HG02610 (cell line): ENCODE results near the gene CKS1B.

Experiments
- ATAC-seq: cut with Tn5 transposase; IDR thresholded peaks from one replicate; pipeline ENCODE4 v1.9.1; 2021; ENCODE audit warnings: mild to moderate bottlenecking, moderate library complexity; ENCODE audit not compliant: unreplicated experiment

CKS1B gene

GRCh38 chr1:155012026-155012546 is 37.6 kb downstream of the CKS1B start:
- no peak for ATAC-seq

- no peak for ATAC-seq
Observed at GRCh38 chr1:155012776-155013602, 38.5 kb downstream of the CKS1B start.

- no peak for ATAC-seq
Observed at GRCh38 chr1:155013632-155014031, 39.2 kb downstream of the CKS1B start.

DNA sequence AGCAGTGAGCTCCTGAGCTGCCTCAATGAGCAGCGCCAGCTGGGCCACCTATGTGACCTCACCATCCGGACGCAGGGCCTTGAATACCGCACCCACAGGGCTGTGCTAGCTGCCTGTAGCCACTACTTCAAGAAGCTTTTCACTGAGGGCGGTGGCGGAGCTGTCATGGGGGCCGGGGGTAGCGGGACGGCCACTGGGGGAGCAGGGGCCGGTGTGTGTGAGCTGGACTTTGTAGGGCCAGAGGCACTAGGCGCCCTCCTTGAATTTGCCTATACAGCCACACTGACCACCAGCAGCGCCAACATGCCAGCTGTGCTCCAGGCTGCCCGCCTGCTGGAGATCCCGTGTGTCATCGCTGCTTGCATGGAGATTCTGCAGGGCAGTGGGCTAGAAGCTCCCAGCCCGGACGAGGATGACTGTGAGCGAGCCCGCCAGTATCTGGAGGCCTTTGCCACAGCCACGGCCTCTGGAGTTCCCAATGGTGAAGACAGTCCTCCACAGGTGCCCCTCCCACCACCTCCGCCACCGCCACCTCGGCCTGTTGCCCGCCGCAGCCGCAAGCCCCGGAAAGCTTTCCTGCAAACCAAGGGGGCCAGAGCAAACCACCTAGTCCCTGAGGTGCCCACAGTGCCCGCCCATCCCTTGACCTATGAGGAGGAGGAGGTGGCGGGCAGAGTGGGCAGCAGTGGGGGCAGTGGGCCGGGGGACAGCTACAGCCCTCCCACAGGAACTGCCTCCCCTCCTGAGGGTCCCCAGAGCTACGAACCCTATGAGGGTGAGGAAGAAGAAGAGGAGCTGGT is 40.4 kb downstream of the CKS1B start:
- no peak for ATAC-seq

DNA sequence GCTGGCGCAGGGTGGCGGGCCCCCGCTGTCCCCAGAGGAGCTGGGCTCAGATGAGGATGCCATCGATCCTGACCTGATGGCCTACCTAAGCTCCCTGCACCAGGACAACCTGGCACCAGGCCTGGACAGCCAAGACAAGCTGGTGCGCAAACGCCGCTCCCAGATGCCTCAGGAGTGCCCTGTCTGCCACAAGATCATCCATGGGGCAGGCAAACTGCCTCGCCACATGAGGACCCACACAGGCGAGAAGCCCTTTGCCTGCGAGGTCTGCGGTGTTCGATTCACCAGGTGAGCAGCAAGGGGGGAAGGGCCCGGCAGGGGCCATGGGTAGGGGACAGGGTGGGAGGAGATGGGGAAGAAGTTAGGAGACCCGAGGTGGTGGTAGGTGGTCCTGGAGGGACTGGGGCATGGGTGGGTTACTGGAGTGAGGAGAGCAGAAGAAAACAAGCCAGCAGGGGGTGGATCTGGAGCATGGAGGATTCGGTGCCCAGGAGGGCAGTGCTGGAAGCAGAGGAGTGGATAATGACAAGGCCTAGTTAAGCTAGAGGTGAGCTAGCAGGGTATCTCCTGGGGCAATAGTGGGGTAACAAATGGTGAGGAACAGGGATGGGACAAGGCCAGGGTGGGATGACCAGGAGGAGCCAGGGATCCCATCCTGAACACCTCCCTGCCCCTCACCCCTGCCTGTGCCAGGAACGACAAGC is 41.2 kb downstream of the CKS1B start:
- ATAC-seq, result no peak

- no peak for ATAC-seq
Observed at GRCh38 chr1:155016231-155016831, 41.9 kb downstream of the CKS1B start.

DNA sequence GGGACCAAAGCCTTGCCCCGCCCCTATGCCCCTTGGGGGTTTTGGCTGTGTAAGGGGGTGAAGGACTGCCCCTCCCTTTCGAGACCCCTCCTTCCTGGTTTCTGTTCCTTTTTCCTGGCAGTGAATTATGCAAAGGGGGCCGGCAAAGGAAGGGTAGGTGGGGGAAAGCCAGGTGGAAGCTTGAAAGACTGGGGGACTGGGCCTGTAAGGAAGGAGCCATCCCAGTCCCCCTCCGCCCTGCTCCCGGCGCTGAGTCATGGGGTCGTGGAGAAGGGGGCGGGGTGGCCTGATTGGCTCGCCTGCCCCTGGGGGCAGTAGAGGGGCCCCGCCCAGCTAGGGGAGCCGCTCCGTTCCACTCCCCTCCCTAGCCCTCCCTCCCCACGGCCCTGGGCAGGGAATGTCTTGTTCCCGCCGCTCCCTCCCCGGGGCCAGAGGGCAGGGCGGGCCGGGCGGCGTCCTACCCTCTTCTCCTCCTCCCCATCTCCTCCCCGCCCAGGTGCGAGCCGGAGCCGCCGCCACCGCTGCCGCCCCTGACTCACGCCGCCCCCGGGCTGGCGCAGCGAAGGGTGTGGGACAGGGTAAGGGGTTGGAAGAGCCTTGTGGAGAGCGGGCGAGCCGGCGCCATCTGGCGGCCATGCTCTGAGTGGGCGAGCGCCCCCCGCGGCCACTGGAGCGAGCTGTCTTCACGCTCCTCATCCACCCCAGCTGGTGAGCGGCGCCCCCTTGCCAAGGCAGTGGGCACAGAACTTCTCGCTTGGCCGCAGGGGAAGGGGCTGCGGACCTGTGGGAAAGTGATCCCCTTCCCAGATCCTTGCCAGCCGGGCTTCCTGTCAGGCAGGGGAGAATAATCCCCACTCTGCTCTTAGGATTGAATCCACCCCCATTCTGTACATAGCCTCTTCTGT is 42.8 kb downstream of the CKS1B start:
- peak; percentile 71 for ATAC-seq

DNA sequence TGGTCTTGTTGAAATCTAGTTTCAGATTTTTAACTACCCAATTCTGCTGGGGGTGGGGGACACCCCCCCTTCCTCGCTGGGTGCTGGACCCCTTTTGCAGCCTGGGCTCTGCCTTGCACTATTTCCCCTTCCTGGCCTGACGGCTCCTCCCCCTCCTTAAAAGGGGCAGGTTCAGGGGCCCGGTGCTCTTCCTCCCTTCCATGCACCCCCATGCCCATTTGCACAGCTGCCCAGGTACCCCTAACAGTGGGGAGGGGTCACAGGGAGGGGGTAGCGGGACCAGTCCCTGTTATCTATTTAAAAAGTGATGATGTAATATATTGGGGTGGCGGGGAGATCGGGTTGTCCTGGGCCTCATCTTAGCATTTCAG is 43.5 kb downstream of the CKS1B start:
- ATAC-seq, result no peak

- ATAC-seq, result no peak
Observed at GRCh38 chr1:155018617-155019348, 44.3 kb downstream of the CKS1B start.

- ATAC-seq, result no peak
Observed at GRCh38 chr1:155019377-155020245, 45.1 kb downstream of the CKS1B start.

GRCh38 chr1:155022136-155022926 is 47.9 kb downstream of the CKS1B start:
- ATAC-seq, result no peak

DNA sequence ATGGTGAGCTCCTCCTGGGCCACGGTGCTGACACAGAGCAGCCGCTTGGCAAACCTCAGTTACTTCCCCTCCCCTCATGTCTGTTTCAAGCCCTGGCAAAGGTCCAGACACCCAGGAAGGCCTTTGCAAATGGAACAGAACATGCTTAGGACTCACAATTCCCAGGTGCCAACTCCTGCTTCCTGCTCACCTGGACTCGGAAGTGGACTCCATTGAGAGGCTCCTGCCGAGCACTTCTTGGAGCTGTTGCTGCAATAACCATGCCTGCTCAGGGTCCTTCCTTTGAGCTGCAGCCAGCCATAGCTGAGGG is 48.4 kb downstream of the CKS1B start:
- no peak for ATAC-seq

DNA sequence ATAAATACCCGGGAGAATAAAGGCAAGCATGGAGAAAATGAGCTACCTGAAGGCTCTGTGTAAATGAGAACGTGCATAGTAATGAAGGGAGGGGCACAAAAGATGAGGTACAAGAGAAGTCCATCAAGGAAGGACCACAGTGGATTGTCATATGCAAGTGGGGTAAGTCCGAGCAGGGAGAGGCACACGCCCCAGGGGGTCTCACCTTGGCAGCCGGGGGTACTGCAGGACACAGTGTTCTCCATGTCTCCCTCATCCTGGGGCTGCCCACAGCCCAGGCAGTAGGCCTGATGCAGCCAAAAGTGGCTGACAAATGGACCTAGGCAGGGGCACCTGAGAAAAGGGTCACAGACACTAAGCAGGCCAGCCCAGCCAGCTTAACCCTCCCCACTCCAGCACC is 49.1 kb downstream of the CKS1B start:
- no peak for ATAC-seq

GRCh38 chr1:155024315-155024714 is 49.8 kb downstream of the CKS1B start:
- ATAC-seq, result no peak

DNA sequence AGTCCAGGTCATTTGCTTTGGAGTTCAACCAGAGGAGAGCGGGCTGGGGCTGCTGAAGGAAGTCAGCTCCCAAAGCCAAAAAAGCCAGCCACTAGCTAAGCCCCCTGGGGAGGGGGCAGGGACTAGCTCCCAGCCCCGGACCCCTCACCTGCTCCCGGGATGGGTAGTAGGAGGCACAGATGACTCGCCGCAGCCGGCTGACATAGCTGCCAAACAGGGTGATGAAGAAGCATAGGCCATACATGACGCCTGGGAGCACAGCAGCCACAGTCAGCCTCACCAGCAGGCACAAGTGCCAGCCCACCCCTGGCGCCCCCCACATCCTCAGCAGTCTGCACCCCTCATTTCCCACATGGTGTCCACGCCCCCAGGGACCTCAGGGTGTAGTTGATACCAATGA is 51.7 kb downstream of the CKS1B start:
- no peak for ATAC-seq

DNA sequence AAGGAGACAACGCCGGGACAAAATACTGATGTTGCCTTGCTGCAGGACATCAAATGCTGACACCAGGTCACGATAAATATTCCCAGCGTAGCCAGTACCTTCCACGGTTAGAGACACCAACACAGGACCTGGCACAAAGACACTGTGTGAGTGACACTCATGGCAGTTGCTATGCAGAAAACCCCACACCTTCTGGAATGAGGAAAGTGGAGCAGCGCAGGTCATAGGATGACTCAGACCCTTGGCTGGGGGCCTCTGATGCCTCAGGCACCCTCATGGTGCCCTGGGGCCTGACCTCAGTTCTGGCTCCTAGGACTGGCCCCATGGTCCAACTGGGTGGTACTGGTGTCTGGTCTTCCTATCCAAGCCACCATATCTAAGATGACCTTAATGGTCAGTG is 52.1 kb downstream of the CKS1B start:
- ATAC-seq, result no peak
